Subcutaneous abdominal adipose tissue (tissue), 5 donors: ENCODE data around the gene POLR2J3.
"Not testable (repeated sequence)": the region's sequence is repeated elsewhere in the genome, so short reads cannot be mapped to it uniquely, and the experiment has no call there.

Experiments used
- H3K27ac ChIP-seq: one replicate; pipeline ENCODE4 v1.7.0; 2013; ENCODE audit warnings: low read depth, mild to moderate bottlenecking, inconsistent platforms, low read length, moderate library complexity
- H3K27me3 ChIP-seq, 5 donors: one replicate each; pipeline ENCODE4 v1.7.0; 2013; ENCODE audit warnings: low read length in 5 of 5, inconsistent platforms in 1 of 5; ENCODE audit not compliant: control insufficient read depth in 5 of 5, insufficient read depth in 4 of 5
- H3K36me3 ChIP-seq, 5 donors: one replicate each; pipeline ENCODE4 v1.7.0; 2013; ENCODE audit warnings: low read length in 5 of 5; ENCODE audit not compliant: control insufficient read depth in 5 of 5, insufficient read depth in 5 of 5
- H3K4me1 ChIP-seq, 5 donors: one replicate each; pipeline ENCODE4 v1.7.0; 2013; ENCODE audit warnings: low read length in 5 of 5, mild to moderate bottlenecking in 3 of 5, moderate library complexity in 1 of 5; ENCODE audit not compliant: control insufficient read depth in 5 of 5, insufficient read depth in 5 of 5
- H3K4me3 ChIP-seq, 5 donors: one replicate each; pipeline ENCODE4 v1.7.0; 2013; ENCODE audit warnings: low read length in 5 of 5, low read depth in 1 of 5
- H3K9ac ChIP-seq, 5 donors: one replicate each; pipeline ENCODE4 v1.7.0; 2013; ENCODE audit warnings: low read length in 5 of 5, mild to moderate bottlenecking in 4 of 5, moderate library complexity in 3 of 5
- H3K9me3 ChIP-seq, 5 donors: one replicate each; pipeline ENCODE4 v1.7.0; 2013; ENCODE audit warnings: low read length in 5 of 5; ENCODE audit not compliant: control insufficient read depth in 5 of 5
- donor health status: healthy.
- donor health status: healthy.
- donor health status: healthy.
- donor health status: healthy.
- donor health status: healthy.

Gene POLR2J3

DNA sequence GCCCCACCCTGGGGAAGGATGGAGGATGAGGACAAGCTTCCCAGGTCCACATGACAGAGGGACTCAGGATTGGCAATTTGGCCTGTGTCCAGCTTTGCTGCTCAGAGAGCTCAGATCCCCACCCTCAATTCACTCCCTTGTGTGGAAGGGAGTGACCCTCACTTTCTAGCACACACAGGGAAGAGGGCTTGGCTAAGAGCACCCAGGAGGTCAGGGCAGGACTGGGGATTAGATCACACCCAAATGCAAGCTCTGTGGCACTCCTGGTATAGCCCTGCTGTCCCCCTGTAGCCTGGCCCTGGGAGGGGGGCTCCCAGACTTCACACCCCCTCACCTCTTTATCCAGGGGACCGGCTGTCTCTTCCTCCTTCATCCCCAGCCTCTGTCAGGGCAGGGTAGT, 28.0 kb downstream of the POLR2J3 start:
- H3K27ac ChIP-seq, H3K36me3 ChIP-seq: not testable (repeated sequence)

DNA sequence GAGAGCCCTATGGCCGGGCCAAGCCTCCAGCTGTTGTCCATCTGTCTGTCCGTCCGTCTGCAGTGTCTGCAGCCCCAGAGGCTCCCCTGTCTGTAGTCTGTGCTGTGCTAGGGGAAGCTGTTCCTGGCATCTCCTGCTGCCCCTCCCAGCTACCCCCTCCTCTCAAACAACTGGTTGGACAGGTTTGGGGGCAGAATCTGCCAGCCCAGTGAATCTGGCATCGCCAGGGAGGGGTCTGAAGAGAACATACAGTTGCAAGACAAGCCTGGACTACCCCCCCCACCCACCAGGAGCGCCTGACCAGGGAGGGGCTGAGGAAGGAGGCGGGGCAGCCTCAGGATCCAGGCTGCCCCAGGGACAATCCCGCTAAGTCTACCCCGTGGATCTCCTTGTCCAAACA, 28.8 kb downstream of the POLR2J3 start, which contains the start of gene UPK3BL2:
UPK3BL2 (minus strand) TSS at position 101 of the 400 bp plus-strand sequence; CDS start at position 41, 60 bp downstream.
- H3K9me3 ChIP-seq, H3K27me3 ChIP-seq, H3K27ac ChIP-seq, H3K4me3 ChIP-seq, H3K36me3 ChIP-seq, H3K4me1 ChIP-seq, H3K9ac ChIP-seq: not testable (repeated sequence)

More for the DNA sequence above, 28.0 kb downstream of the POLR2J3 start:
- not testable (repeated sequence) for H3K9me3 ChIP-seq, H3K27me3 ChIP-seq, H3K4me1 ChIP-seq, H3K9ac ChIP-seq, H3K4me3 ChIP-seq

DNA sequence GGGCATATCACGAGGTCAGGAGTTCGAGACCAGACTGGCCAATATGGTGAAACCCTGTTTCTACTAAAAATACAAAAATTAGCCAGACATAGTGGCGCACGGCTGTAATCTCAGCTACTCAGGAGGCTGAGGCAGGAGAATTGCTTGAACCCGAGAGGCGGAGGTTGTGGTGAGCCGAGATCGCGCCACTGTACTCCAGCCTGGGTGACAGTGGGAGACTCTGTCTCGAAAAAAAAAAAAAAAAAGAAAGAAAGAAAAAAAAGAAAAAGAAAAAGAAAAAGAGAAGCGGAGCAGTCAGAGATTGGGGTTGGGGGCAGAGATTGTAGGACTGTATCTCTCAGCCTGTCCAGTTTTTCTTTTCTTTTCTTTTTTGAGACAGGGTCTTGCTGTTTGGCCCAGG, 29.6 kb downstream of the POLR2J3 start:
- H3K9me3 ChIP-seq, H3K27ac ChIP-seq, H3K4me1 ChIP-seq, H3K9ac ChIP-seq, H3K4me3 ChIP-seq, H3K27me3 ChIP-seq, H3K36me3 ChIP-seq: not testable (repeated sequence)

- H3K9ac ChIP-seq, H3K27ac ChIP-seq, H3K9me3 ChIP-seq, H3K27me3 ChIP-seq, H3K4me1 ChIP-seq, H3K36me3 ChIP-seq, H3K4me3 ChIP-seq: not testable (repeated sequence)
Observed at GRCh38 chr7:102542083-102542482, 30.3 kb downstream of the POLR2J3 start.

DNA sequence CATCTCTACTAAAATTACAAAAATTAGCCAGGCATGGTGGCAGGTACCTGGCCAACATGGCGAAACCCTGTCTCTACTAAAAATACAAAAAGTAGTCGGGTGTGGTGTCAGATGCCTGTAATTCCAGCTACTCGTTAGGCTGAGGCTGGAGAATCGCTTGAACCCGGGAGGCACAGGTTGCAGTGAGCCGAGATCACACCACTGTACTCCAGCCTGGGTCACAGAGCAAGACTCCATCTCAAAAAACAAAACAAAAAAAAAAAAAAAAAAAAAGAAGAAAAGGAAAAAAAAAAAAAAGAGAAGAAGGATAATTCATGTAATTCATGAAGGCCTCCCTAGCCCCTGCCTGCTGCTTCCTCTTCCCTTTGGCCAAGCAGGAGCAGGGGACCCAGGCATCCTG, 31.8 kb downstream of the POLR2J3 start:
- H3K9ac ChIP-seq, H3K36me3 ChIP-seq, H3K4me3 ChIP-seq, H3K27me3 ChIP-seq, H3K9me3 ChIP-seq, H3K4me1 ChIP-seq, H3K27ac ChIP-seq: not testable (repeated sequence)

GRCh38 chr7:102535062-102535615, 37.2 kb downstream of the POLR2J3 start:
- H3K27me3 ChIP-seq, H3K4me1 ChIP-seq, H3K4me3 ChIP-seq, H3K27ac ChIP-seq, H3K9me3 ChIP-seq, H3K9ac ChIP-seq, H3K36me3 ChIP-seq: not testable (repeated sequence)

GRCh38 chr7:102532127-102532526, 40.3 kb downstream of the POLR2J3 start:
- H3K27me3 ChIP-seq, H3K4me3 ChIP-seq, H3K9ac ChIP-seq, H3K36me3 ChIP-seq, H3K9me3 ChIP-seq, H3K4me1 ChIP-seq, H3K27ac ChIP-seq: not testable (repeated sequence)

DNA sequence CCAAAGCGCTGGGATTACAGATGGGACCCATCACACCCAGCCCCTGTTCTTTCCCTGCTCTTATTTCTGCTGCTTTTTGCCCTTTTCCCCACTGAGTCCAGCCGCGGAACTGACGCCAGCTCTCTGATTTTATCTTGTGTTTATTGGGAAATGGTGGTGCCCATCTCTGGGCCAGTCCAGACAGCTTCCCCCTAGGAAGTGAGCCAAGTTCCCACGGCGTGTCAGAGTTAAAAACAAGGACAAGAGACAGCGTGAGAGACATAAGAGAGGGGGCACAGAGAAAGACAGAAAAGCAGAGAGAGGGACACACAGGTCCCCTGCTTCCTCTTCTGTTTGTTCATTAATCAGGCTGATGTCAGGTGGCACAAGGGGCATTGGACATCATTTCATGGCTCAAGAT, 40.8 kb downstream of the POLR2J3 start:
- not testable (repeated sequence) for H3K9me3 ChIP-seq, H3K4me3 ChIP-seq, H3K9ac ChIP-seq, H3K4me1 ChIP-seq, H3K27me3 ChIP-seq, H3K27ac ChIP-seq, H3K36me3 ChIP-seq

DNA sequence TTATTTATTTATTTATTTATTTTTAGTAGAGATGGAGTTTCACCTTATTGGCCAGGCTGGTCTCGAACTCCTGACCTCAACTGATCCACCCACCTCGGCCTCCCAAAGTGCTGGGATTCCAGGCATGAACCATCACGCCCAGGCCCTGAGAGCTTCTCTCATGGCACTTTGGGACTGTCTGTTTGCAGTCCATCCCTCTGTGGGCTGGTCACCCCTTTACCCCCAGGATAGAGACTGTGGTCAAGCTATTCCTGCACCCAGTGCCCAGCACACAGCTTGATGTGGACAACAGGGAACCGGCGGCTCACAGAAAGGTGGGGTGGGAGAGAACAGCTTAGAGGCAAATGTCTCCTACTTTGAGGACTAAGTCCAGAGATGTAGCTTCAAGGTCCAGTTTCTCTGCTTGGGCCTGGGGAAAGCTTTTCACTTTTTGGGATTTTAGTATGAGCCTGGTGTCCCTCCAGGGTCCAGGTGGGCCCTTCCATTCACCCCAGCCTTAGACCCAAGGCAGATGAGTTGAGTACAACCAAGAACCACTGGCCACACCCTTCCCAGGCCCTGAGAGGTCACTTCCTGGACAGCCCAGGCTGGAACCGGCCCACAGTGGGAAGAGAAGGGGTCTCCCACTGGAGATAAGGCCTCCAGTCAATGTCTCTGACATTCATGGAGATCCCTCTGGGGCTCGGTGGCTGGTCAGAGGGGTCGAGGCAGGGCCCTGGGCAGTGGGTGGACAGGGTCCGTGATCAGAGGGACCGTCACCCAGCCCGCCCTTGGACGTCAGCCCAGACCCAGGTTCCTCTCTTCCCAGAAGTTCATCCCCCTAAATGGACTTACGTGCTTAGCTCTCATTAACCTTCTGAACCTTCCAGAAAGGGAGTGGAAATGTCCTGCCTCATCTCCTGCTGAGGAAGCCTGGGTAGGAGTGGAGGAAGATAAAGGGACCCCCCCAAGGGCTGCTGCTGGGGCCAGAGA, 44.3 kb downstream of the POLR2J3 start:
- H3K27me3 ChIP-seq, H3K36me3 ChIP-seq, H3K27ac ChIP-seq, H3K4me1 ChIP-seq, H3K4me3 ChIP-seq, H3K9me3 ChIP-seq, H3K9ac ChIP-seq: not testable (repeated sequence)

GRCh38 chr7:102527182-102527581, 45.2 kb downstream of the POLR2J3 start:
- H3K36me3 ChIP-seq, H3K27me3 ChIP-seq, H3K4me3 ChIP-seq, H3K4me1 ChIP-seq, H3K9ac ChIP-seq, H3K27ac ChIP-seq, H3K9me3 ChIP-seq: not testable (repeated sequence)
